ENCODE data around the gene WDFY4. TPM values are rescaled to one million over a fixed set of nuclear protein-coding genes. Genes with fewer than 3 reads are reported as not detected.

WDFY4 gene
- polyA plus RNA-seq, 6 donors from 2014 or later = 46.5 to 98.0 (median 80.0) TPM

DNA sequence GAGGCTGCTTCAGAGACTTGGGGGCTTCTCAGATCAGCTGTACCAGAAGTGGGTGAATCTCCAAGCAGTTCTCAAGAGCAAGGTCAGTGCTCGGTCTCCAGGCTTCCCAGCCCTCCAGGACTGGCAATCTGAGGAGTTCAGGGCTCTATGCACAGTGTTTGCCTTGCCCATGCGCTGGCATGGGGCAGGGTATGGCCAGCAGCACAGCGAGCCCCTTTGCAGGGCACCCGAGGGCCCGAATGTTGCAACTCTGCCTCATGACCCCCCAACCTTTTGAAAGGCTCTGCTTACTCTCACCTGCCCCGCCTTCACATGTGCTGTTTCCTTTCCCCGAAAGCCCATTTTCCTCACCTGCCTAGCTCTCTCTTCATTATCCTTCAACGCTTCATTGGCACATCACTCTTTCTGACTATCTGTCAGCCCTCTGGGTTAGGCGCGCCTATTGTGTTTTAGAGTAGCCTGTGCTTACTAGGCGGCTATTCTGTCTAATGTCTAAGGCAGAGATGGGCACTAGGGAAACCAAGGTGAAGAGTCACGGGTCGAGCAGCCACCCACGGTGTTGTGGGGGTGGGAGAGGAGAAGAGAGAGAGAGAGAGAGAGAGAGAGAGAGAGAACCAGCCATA is 83.6 kb downstream of the WDFY4 start:
- Mint-ChIP-seq H3K27ac (peak overlapping the region in 3 of 6 donors; percentile 24 to 52 (median 34)), H3K9me3 (peaks cover 0 to 8% (median 3%) of the 10 kb centered on the region in 7 donors), H3K36me3 (peaks cover 30% of the 10 kb centered on the region in 2 donors), H3K4me3 (no peak overlapping the region), H3K27me3 (no peaks in the 10 kb centered on the region), H3K4me1 (peaks cover 24 to 34% (median 34%) of the 10 kb centered on the region in 3 donors)
- ATAC-seq (ENCODE audit: low read depth in 2 of 2) (no peak), DNase-seq (no peak)

DNA sequence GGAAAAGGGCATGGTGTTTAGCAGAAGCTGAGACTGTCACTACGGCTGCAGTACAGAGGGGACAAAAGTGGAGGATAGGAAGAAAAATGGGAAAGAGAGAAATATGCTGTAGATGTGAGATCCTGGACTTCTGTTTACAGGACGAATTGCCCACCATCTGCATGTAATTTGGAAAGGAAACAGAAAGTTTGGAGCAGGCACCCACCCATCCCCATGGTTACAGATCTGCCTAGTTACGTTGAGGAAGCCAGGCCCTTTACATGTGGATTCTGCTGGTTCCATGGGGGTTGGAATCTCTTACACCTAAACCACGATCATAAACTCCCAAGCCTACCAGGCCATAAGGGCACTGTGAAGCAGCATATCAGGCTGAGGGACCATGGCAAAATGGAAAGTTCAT is 84.3 kb downstream of the WDFY4 start:
- Mint-ChIP-seq H3K27ac (peak overlapping the region in 5 of 6 donors; percentile 1 to 88 (median 34)), H3K36me3 (peaks cover 30% of the 10 kb centered on the region in 2 donors), H3K4me3 (no peak overlapping the region), H3K9me3 (peaks cover 0 to 8% (median 3%) of the 10 kb centered on the region in 7 donors), H3K27me3 (no peaks in the 10 kb centered on the region), H3K4me1 (peaks cover 24 to 34% (median 34%) of the 10 kb centered on the region in 3 donors)
- ATAC-seq (ENCODE audit: low read depth in 2 of 2) (no peak), DNase-seq (no peak)

DNA sequence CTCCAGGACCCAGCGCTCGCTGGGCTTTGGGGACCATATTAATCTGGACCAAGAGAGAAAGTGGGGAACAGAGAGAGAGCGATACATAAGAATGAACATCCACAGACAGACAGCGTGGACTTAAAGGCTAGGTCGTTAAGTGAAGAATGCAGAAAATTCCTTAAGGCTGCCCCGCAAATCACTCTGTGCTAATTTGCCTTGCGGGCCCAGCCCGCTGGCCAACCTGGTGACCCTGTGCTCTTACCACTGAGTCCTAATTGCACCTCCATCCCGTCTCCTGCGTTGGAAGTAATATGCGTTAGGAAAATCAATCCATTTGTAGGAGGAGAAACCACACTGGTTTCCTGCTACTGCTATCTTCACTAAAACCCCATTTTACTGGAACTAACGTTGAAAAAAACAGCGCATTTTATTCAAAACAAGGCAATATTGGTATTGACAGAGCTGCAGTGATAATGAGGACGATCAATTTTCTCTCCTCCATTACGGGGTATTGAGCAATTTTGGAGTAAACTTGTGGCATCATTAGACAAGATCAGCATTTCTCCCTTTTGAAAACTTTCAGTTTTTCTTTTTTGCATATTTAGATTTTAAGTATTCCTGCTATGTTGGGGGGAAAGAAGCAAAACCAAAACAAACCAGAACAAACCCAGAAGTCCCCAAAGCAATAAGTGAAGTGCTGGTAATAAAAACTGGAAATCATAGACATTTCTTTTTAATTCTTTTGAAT is 85.2 kb downstream of the WDFY4 start:
- H3K27ac Mint-ChIP-seq = peak overlapping the region in 4 of 6 donors; percentile 45 to 96 (median 57)
- peaks cover 30% of the 10 kb centered on the region in 2 donors for H3K36me3 Mint-ChIP-seq
- H3K4me3 Mint-ChIP-seq = peak overlapping the region in 1 of 8 donors; percentile 37
- no peak for ATAC-seq (ENCODE audit: low read depth in 2 of 2)
- no peaks in the 10 kb centered on the region for H3K27me3 Mint-ChIP-seq
- no peak for DNase-seq
- peaks cover 22 to 34% (median 29%) of the 10 kb centered on the region in 3 donors for H3K4me1 Mint-ChIP-seq
- peaks cover 0 to 8% (median 3%) of the 10 kb centered on the region in 7 donors for H3K9me3 Mint-ChIP-seq

DNA sequence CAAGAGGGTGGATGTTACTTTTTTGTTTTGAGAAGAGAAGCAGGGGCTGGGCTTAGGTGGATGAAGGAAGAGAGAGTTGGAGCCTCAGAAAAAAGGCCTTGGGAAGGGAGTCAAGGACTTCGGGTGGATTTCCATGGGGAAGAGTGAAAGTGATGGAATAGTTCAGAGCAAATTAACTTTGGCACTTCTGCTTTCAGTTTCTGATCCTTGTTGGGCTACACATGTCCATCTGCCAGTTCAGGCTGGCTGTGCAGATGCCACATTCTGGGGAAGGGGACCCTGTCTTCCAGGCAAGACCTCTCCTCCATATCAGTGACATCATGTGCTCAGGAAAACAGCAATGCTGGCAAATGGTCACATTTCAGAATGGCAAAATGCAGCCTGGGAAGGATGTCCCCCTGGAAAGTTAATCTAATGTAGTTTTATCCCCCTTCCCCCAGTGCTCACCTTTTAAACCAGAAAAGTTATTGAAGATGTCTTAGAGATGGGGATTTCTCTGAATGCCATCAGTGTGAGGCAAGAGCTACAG is 86.0 kb downstream of the WDFY4 start:
- Mint-ChIP-seq H3K27ac (peak overlapping the region; percentile 45 to 96 (median 70)), H3K36me3 (peaks cover 30 to 31% of the 10 kb centered on the region in 2 donors), H3K4me3 (no peak overlapping the region), H3K9me3 (peaks cover 0 to 8% (median 3%) of the 10 kb centered on the region in 7 donors), H3K4me1 (peaks cover 22 to 34% (median 24%) of the 10 kb centered on the region in 3 donors), H3K27me3 (no peaks in the 10 kb centered on the region)
- DNase-seq (no peak), ATAC-seq (ENCODE audit: low read depth in 2 of 2) (no peak)

DNA sequence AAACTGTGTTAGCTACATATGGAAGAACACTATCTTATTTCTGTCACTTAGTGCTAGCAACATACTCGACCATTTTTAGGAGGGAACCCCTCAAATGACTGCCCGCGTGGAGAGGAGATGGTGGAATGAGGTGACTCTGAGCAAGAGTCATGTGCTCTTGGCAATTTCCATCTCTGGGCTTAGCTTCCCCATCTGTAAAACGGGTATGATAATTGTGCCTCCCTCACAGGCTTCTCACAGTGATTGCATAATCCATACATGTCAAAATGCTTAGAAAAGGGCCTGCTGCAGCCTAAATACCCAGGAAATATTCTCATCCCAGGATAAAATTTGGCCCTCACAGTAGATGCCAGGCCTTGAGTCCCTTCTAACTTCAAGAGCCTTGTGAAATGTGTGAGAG is 86.6 kb downstream of the WDFY4 start:
- ATAC-seq (ENCODE audit: low read depth in 2 of 2) (no peak), DNase-seq (no peak)
- Mint-ChIP-seq H3K9me3 (peaks cover 0 to 8% (median 3%) of the 10 kb centered on the region in 7 donors), H3K27me3 (no peaks in the 10 kb centered on the region), H3K36me3 (peaks cover 36 to 37% of the 10 kb centered on the region in 2 donors), H3K27ac (peak overlapping the region in 4 of 6 donors; percentile 44 to 58 (median 48)), H3K4me3 (no peak overlapping the region), H3K4me1 (peaks cover 22 to 34% (median 24%) of the 10 kb centered on the region in 3 donors)

DNA sequence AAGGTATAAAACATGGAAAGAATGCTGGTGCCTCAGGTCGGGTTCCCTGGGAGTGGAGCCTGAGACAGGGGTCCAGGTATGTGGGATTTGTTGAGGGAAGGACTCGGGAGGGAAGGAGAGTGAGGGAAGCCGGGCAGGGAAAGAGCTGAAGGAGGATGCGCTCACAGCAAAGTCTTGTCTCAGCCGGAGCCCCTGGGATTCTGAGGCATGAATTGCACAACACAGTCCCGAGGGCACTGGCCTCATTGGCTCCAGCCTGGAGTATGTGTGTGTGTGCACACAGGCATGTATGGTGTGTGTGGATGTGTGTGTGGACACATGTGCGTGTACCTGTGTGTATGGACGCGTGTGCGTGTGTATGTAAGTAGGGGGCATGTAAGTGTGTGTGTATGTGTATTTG is 87.4 kb downstream of the WDFY4 start:
- no peak for ATAC-seq (ENCODE audit: low read depth in 2 of 2)
- Mint-ChIP-seq H3K9me3 (peaks cover 0 to 8% (median 3%) of the 10 kb centered on the region in 7 donors), H3K4me3 (peak overlapping the region in 1 of 8 donors; percentile 70), H3K36me3 (peaks cover 37 to 39% of the 10 kb centered on the region in 2 donors), H3K27ac (peak overlapping the region in 2 of 6 donors; percentile 41 to 75), H3K4me1 (peaks cover 22 to 34% (median 24%) of the 10 kb centered on the region in 3 donors), H3K27me3 (no peaks in the 10 kb centered on the region)
- no peak for DNase-seq

DNA sequence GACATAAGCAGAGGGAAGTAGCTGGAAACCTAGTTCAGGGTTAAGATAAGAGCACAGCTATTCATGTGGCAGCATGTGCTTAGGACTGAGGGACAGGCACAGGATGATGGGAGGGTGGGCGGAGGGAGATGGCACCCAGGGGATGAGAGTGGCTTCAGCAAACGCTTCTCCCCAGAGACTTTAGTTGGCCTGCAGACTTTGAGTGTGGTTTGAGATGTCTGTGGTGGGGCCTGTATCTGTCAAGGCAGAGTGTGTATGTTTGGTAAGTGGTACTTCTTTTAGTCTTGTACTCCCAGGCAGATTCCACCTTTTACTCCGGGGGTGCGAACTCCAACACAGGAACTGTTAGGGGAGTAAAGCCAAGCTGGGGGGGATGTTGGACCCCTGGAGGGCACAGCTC is 88.9 kb downstream of the WDFY4 start:
- ATAC-seq (ENCODE audit: low read depth in 2 of 2) = no peak
- H3K27me3 Mint-ChIP-seq = no peaks in the 10 kb centered on the region
- peaks cover 0 to 8% (median 3%) of the 10 kb centered on the region in 7 donors for H3K9me3 Mint-ChIP-seq
- H3K27ac Mint-ChIP-seq = peak overlapping the region in 3 of 6 donors; percentile 70 to 84 (median 70)
- peaks cover 16 to 23% (median 22%) of the 10 kb centered on the region in 3 donors for H3K4me1 Mint-ChIP-seq
- no peak overlapping the region for H3K4me3 Mint-ChIP-seq
- no peak for DNase-seq
- peaks cover 32 to 36% of the 10 kb centered on the region in 2 donors for H3K36me3 Mint-ChIP-seq

DNA sequence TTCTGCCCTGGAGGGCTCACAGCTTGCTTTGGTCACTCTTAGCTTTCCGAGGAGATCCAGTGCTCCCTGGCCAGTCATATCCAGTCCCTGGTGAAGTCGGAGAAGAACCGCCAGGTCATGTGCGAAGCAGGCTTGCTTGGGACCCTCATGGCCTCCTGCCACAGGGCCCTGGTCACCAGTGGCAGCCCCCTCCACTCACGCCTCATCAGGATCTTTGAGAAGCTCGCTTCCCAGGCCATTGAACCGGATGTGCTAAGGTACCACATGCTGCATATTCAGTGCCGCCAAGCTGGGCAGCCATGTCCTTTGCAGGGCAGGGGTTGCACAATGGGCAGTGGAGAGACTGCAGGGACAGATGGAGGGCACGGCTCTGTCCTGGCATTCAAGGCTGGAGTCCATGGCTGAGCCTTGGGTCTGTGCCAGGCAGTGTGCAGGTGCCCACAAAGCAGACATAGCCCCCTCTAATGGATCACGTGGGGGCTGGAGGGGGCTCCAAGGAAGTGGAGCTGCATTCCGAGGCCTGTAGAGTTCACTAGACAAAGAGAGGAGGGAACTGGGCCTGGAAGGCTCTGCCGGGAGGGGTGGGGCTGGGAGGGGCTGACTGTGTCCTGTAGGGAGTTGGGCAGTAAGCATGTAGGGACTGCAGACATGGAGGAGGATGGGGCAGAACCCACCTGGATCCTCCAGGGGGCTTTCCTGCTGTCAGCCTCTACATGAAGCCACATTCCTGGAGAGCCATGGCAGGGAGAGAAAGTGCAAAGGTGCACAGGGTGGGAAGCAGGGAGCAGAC is 89.9 kb downstream of the WDFY4 start:
- Mint-ChIP-seq H3K4me3 (no peak overlapping the region), H3K36me3 (peaks cover 28 to 33% of the 10 kb centered on the region in 2 donors), H3K9me3 (peaks cover 0 to 8% (median 3%) of the 10 kb centered on the region in 7 donors), H3K27me3 (no peaks in the 10 kb centered on the region), H3K27ac (peak overlapping the region in 3 of 6 donors; percentile 7 to 76 (median 43)), H3K4me1 (peaks cover 13 to 20% (median 13%) of the 10 kb centered on the region in 3 donors)
- ATAC-seq (ENCODE audit: low read depth in 2 of 2) = no peak
- DNase-seq = no peak

DNA sequence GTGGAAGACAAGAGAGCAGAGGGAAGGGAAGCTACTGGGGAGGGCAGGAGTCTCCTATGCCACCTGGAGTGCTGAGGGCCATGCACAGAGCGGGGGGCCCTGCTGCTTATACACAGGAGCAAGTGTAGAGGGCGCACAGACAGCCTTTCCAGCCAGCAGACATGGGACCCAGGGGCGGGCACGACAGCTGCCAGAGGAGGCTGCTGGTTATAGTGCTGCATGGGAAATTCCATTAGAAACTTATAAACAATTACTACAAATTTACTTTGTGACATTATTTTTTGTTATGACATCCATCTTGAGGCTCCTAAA is 90.5 kb downstream of the WDFY4 start:
- Mint-ChIP-seq H3K27ac (peak overlapping the region in 3 of 6 donors; percentile 7 to 76 (median 43)), H3K27me3 (no peaks in the 10 kb centered on the region), H3K4me3 (no peak overlapping the region), H3K4me1 (peaks cover 8 to 15% (median 13%) of the 10 kb centered on the region in 3 donors), H3K9me3 (peaks cover 0 to 8% (median 3%) of the 10 kb centered on the region in 7 donors), H3K36me3 (peaks cover 28 to 33% of the 10 kb centered on the region in 2 donors)
- no peak for DNase-seq
- no peak for ATAC-seq (ENCODE audit: low read depth in 2 of 2)

DNA sequence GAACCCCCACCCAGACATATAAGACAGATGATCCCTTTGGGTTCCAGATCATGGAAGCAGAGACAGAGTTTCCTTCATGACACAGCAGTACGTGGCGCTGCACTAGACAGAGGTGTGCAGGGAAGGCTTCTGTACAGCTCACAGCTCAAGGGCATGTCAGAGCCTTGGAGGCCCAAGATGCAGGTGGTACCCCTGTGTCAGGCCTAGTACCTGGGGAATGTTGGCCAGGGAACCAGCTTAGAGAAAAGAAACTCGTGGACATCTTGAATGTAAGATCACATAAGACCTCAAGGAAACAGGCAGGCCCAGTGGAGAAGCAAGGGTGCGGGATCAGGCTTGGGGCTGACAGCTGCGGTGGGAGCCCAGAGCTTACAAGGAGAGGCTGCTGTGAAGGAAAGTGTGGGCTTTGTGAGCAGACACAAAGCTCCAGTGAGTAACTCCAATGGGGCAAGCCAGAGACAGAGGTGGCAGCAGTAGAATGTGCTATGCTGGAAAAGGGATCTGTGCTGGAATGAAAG is 91.4 kb downstream of the WDFY4 start:
- no peaks in the 10 kb centered on the region for H3K27me3 Mint-ChIP-seq
- no peak overlapping the region for H3K4me3 Mint-ChIP-seq
- DNase-seq (no peak), ATAC-seq (ENCODE audit: low read depth in 2 of 2) (no peak)
- H3K27ac Mint-ChIP-seq = peak overlapping the region in 5 of 6 donors; percentile 15 to 45 (median 26)
- peaks cover 27% of the 10 kb centered on the region in 2 donors for H3K36me3 Mint-ChIP-seq
- peaks cover 0 to 8% (median 3%) of the 10 kb centered on the region in 7 donors for H3K9me3 Mint-ChIP-seq
- H3K4me1 Mint-ChIP-seq = peaks cover 0 to 9% (median 6%) of the 10 kb centered on the region in 3 donors

DNA sequence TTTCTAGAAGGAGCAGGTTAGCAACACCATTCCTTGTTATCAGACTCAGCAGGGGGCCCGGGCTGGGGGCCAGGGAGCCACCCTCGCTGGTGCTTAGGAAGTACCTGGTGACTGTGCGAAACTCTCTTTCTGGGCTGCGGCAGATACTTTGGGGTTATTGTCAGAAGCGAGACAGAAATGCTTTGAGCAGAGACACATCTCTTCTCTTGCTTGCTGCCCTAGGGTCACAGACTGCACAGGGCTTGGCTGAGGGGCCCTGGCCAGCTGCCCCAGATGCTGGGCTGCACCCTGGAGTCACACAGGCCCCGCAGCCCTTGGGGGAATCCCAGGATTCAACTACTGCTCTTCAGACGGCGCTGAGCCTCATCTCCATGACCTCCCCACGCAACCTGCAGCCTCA is 91.9 kb downstream of the WDFY4 start:
- Mint-ChIP-seq H3K27ac (peak overlapping the region in 2 of 6 donors; percentile 15 to 34), H3K4me1 (peaks cover 0 to 8% (median 5%) of the 10 kb centered on the region in 3 donors), H3K9me3 (peaks cover 0 to 8% (median 3%) of the 10 kb centered on the region in 7 donors), H3K4me3 (no peak overlapping the region), H3K27me3 (no peaks in the 10 kb centered on the region), H3K36me3 (peaks cover 24 to 26% of the 10 kb centered on the region in 2 donors)
- no peak for DNase-seq
- ATAC-seq (ENCODE audit: low read depth in 2 of 2) = no peak

DNA sequence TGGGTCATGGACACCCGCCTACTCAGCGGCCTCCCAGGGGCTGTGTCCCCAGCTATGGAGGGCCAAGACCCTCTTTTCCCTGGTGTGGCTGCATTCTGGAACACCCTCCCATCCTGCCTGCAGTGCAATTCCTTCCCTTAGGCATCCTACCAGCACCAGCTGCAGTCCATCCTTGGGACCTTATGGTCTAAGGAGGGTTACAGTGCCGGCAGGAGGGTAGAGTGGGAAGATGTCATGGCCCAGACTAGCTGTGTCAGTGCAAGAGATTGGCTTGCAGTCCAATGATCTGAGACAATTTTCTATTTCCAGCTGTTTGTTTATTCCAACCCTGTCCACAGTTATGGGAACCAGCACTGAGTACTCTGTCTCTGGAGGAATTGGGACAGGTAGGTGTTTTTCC is 92.4 kb downstream of the WDFY4 start:
- H3K9me3 Mint-ChIP-seq = peaks cover 0 to 3% (median 2%) of the 10 kb centered on the region in 7 donors
- DNase-seq (no peak), ATAC-seq (ENCODE audit: low read depth in 2 of 2) (no peak)
- H3K27me3 Mint-ChIP-seq = no peaks in the 10 kb centered on the region
- no peak overlapping the region for H3K4me3 Mint-ChIP-seq
- H3K27ac Mint-ChIP-seq = peak overlapping the region in 1 of 6 donors; percentile 34
- peaks cover under 1 to 2% (median 1%) of the 10 kb centered on the region in 3 donors for H3K4me1 Mint-ChIP-seq
- H3K36me3 Mint-ChIP-seq = peaks cover 18 to 20% of the 10 kb centered on the region in 2 donors
